COLO668 (cell line): ENCODE results near the gene SLC5A10.
"Not testable (repeated sequence)": the region's sequence is repeated elsewhere in the genome, so short reads cannot be mapped to it uniquely, and the experiment has no call there.

ENCODE experiments used
- DNase-seq: peaks from one replicate; lab custom pipeline; 2025; ENCODE audit not compliant: unreplicated experiment; lab: John Stamatoyannopoulos, UW

The SLC5A10 gene

GRCh38 chr17:18951941-18952842 is at the start of gene SLC5A10:
Gene SLC5A10, plus strand, starts transcription at chr17:18952165. Its CDS starts 41 bp downstream, at chr17:18952206.
- no peak for DNase-seq

GRCh38 chr17:18904482-18904881 is 47.5 kb upstream of the SLC5A10 start:
- no peak for DNase-seq

DNA sequence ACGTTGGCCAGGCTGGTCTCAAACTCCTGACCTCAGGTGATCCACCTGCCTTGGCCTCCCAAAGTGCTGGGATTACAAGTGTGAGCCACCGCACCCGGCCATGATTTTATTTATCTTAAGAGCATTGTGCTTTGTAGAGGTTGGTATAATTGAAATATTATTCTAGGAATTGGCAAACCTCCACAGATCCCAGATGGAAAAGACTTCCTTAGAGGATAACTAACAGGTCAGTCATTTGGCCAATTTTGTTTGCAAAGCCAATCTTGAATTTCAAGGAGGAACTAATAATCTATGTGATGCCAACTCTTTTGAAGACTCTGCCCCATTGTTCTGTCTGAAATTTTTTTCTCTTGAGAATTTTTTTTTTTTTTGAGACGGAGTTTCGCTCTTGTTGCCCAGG is 46.7 kb upstream of the SLC5A10 start:
- no peak for DNase-seq

- DNase-seq, result no peak
Measured at GRCh38 chr17:18910326-18910725, 41.6 kb upstream of the SLC5A10 start.

DNA sequence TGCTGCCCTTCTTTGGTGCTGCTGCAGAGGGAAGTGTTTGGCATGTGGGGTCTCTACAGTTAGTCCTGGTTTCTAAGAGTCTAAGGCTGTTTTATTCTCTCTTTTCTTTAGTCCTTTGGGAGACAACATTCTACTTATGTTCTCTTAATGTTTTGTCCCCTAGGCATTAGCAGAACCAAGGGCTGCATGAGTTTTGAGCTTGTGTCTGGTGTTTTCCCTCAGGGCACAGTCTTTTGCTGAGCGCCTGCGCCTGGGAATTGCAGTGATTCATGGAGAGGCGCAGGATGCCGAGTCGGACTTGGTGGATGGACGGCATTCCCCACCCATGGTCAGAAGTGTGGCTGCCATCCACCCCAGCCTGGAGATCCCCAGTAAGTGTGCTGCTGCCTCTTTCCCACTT is 41.1 kb upstream of the SLC5A10 start:
- no peak for DNase-seq

- no peak for DNase-seq
Measured at GRCh38 chr17:18916816-18917500, 35.0 kb upstream of the SLC5A10 start.

GRCh38 chr17:18917506-18918032 is 34.4 kb upstream of the SLC5A10 start:
- no peak for DNase-seq

GRCh38 chr17:18919963-18920362 is 32.0 kb upstream of the SLC5A10 start:
- no peak for DNase-seq

DNA sequence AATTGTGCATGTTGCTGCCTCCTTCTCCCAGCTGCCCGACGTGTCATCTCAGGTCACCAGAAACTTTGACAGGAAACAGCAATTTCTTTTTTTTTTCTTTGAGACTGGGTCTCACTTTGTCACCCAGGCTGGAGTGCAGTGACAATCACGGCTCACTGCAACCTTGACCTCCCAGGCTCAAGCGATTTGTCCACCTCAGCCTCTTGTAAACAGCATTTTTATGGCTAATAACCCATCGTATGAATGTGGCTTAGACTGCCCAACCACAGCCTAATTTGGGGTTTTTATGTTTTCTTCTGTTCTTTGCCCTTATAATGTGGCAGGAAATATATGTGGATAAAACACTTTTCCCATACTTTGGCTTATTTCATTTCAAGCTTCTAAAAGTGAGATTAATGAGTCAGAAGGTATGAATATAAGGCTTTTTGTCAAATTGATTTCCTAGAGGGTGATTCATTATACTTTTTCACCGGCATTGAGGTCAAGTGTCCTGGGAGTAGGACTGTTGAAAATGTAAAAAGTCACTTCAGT is 31.0 kb upstream of the SLC5A10 start:
- no peak for DNase-seq

DNA sequence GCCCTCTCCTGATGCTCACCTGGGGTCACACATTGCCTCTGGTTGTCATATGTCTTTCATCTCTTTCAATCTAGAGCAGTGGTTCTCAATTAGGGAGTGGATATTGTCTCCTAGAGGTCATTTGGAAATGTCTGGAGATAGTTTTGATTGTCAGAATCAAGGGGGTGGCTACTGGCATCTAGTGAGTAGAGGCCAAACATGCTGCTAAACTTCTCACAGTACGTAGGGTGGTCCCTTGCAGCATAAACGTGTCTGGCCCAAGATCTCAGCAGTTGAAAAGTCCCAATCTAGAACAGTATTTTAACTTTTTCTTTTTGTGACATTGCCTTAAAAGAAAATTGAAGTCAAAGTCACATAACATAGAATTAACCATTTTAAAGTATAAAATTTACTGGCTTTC is 30.5 kb upstream of the SLC5A10 start:
- DNase-seq, result no peak

DNA sequence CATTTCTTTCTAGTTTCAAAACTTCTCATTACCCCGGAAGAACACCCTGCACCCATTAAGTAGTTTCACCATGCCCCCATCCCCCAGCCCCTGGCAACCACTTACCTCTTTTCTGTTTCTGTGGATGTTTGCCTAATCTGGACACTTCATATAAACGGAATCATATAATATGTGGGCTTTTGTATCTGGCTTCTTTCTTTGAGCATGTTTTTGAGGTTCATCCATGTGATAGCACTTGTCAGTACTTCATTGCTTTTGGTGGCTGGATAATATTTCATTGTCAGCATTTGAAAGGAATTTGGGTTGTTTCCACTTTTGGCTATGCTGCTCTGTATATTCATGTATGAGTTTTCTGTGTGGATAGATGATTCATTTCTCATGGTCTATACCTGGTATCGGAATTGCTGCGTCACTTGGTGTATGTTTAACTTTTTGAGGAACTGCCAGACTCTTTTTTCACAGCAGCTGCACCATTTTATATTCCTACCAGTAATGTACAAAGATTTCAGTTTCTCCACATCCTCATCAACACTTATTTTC is 30.0 kb upstream of the SLC5A10 start:
- no peak for DNase-seq

DNA sequence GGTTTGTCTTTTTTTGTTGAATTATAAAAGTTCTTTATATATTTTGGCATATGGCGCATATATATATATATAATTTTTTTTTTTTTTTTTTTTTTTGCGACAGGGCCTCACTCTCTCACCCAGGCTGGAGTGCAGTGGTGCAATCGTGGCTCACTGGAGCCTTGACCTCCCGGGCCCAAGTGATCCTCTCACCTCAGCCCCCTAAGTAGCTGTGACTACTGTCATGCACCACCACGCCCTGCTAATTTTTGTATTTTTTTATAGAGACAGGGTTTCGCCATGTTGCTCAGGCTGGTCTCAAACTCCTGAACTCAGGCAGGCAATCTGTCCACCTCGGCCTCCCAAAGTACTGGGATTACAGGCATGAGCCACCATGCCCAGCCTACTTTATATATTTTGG is 29.4 kb upstream of the SLC5A10 start:
- not testable (repeated sequence) for DNase-seq

- DNase-seq, result no peak
Measured at GRCh38 chr17:18925187-18925586, 26.8 kb upstream of the SLC5A10 start.

DNA sequence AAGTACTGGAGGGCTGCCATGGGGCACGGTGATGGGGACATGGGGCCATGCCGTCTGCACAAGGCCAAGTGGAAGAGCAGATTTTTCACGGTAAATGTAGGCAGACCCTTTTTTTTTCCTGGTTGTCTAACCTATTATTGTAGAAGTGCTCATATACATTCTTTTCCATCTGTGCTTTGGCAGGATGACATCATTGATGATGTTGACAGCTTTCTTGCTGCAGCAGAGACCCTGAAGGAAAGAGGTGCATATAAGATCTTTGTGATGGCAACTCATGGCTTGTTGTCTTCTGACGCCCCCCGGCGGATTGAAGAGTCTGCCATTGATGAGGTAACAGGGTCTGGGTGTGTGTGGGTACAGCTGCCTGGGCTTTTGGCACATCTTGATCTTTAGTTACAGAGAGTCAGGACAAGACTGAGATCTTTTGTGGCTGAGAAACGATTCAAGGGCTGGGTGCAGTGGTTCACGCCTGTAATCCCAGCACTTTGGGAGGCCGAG is 23.3 kb upstream of the SLC5A10 start:
- DNase-seq, result no peak

- no peak for DNase-seq
Measured at GRCh38 chr17:18932360-18933055, 19.5 kb upstream of the SLC5A10 start.

DNA sequence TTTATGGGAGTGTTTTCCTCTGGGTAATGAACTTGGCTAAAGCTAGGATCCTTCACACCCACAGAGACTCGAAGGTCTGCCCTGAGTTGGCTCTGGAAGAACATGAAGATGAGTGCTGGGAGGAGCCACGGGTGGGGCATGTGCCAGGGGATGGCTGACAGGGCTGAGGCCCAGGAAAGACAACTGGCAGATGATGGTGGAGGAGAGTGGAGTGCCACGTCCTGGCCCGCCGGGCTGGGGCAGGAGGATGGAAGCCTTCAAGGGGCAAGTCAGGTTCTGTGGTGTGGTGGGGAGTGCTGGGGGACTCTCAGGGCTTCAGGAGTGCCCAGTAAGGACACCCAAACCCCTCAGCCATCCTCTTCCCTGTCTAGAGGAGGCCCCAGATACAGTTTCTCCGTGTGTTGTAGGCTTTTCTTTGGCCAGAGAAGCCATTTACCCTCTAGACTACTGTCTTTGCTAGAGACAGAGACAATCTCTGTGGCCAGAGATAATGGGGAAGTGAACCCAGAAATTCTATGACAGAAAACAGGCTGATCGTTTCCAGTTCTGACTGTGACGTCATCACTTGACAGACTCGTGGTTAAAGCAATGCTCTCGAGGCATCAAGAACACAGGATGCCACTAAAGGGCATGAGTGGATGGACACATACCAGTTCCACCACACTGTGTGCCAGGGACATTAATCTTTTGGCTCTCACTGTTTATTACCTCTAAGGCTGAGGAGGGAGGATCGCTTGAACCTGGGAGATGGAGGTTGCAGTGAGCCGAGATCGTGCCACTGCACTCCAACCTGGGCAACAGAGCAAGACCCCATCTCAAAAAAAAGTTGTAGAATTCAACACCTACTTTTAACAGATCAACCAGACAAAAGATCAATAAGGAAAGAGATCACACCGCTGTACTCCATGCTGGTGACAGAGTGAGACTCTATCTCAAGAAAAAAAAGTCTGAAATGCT is 18.6 kb upstream of the SLC5A10 start:
- no peak for DNase-seq

DNA sequence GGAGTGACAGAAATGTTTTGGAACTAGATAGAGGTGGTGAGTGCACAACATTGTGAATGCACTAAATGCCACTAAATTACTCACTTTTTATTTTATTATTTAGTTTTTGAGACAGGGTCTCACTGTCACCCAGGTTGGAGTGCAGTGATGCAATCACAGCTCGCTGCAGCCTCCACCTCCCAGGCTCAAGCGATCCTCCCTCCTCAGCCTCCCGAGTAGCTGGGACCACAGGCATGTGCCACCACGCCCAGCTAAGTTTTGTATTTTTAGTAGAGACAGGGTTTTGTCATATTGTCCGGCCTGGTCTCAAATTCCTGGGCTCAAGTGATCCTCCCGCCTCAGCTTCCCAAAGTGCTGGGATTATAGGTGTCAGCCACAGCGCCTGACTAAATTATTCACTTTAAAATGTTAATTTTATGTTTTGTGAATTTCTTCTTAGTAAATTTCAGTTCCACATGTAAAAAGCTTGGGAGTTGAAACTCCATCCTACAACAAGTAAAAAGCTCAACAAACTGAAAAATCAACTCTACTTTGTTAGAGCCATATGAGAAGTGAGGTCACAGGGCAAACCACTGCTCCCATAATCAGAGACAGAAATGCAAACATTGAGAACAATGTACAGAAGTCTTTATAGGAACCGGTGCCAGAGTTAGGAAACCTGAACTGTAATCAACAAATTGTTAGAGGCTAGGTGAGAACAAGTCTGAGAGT is 13.8 kb upstream of the SLC5A10 start:
- DNase-seq, result no peak

GRCh38 chr17:18938692-18939023 is 13.3 kb upstream of the SLC5A10 start:
- DNase-seq, result no peak

DNA sequence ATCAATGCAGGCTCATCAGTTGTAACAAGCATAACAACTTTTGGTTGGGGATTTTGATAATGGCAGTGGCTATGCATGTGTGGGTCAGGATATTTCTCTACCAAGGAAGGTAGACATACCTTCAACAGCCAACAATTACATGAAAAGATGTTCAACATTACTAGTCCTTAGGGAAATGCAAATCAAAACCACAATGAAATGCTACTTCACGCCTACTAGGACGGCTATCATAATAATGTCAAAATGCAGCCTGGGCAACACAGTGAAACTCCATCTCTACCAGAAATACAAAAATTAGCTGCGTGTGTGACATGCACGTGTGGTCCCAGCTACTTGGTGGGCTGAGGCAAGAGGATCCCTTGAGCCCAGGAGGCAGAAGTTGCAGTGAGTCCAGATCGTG is 7.3 kb upstream of the SLC5A10 start:
- DNase-seq, result no peak
